Daoy (cell line): ENCODE results near the gene TTC34. TPM values are rescaled to one million over a fixed set of nuclear protein-coding genes. Genes with fewer than 3 reads are reported as not detected.

Experiments
- DNase-seq: peaks from one replicate; pipeline ENCODE4 v3.0.0-alpha.2; 2015; ENCODE audit warnings: low read depth
- total RNA-seq: library from RNA; depleted of rRNA; stranded (reverse); fragments of >200 nt; shearing (Covaris generic); gene quantifications from 2 replicates; pipeline ENCODE4 v1.2.3, GENCODE V29; 2014

The TTC34 gene
- total RNA-seq, 1 experiment from 2014 or later = not detected

DNA sequence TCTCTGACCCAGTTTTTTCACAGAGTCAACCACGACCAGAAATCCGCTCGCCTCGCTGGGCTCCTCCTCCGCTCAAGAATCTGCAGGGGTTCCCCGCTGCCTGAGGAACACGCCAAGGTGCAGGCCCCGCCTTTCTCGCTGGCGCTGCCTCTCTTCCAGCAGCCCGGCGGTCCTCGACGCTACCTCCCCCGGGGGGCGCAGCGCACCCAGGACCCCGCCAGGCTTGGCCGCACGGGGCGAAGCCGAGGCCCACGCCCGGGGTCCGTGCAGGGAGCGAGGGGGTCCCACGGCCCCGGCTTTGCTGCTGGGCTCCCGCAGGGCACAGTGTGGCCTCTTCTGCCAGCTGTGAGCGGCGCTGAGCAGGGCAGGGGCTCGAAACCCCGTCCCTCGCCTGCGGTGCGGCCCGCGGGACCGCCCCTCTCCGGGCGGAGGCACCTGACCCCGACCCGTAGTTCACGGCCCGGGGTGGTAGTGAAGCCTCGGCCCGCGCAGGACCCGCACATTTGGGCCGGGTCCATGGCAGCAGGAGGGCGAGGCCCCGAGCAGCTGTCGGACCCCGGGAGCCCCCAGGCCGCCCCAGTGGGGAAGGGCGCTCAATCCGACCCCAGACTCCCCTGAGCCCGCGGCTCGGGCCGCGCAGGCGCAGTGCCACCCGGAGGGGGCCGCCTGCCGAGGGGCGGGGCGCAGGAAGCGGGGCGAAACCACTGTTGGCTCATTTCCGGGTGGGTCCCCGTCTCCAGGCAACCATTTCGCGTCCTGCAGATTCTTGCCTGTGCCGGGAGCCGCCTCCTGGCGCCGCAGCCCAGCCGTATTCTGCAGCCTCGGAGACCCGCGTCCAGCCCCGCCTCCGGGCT lies 158.7 kb downstream of the TTC34 start:
- DNase-seq = peak; percentile 95

- DNase-seq = no peak
Observed at GRCh38 chr1:2642131-2642559, 159.3 kb downstream of the TTC34 start.

- DNase-seq = no peak
Observed at GRCh38 chr1:2641381-2642130, 159.9 kb downstream of the TTC34 start.

GRCh38 chr1:2640626-2641025 lies 160.9 kb downstream of the TTC34 start:
- DNase-seq = no peak

DNA sequence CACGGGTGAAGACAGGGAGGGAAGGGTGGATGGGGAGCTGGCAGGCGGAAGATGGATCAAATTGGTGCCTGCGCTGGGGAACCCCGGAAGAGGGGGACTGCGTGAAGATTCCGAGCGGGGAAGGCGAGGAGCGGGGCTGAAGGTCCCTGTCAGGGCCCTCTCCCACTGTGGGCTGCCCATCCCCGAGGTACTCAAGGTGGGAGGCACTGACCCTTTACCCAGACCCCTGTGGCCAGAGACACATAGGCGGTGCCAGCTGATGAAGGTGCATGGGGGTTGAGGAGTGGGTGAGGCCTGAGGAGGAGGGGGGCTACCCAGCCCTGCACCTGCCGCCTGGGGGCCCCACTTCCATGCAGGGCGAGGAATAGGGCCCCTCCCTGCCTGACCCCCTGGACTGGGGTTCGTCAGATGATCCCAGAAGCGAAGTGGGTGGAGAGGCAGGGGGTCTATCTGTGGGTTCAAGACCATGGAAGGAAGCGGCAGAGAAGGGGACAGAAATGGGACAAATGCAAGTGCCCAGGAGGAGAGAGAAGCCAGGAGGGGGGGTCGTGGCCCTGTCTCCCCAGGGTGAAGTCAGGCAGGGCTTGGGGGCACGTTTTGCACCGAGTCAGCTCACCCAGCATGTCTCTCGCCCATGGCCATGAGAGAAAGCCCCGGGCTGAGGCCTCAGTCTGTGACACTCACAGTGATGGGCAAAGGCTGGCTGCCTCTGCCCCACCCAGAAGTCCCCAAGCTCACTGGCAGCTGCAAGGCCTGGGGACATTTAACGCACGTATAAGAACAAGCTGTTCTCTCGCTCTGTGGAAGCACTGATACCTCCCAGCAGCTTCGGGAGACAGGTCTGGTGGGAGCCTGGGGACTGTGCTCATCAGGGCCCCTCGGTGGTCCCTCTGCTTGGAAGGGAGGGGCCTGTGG lies 161.6 kb downstream of the TTC34 start:
- DNase-seq = no peak

GRCh38 chr1:2639203-2639602 lies 162.3 kb downstream of the TTC34 start:
- no peak for DNase-seq

DNA sequence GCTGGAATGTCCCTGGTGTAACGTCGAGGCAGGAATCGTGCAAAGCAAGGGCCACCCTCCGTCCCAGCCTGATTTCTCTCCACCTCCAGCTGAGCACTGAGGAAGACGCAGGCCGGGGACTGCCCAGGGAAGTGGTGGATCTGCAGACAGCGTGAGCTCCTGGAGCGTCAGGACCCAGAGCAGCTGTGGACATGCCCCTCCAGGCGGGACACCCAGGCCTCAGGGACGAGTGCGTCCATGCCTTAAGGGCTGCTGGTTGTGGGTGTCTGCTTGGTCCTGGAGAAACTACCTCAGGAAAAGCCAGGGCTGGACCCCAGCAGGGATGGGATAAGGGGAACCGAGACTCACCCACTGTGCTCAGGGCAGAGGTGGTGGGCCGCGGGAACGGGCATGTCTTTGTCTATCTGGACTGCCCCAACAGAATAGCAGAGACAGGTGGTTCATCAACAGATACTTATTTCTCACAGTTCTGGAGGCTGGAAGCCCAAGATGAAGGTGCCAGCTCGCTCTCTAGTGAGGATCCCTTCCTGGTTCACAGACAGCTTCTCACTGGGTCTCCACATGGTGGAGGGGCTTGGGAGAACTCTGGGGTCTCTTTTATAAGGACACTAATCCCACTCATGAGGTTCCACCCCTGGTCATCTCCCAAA lies 162.9 kb downstream of the TTC34 start:
- DNase-seq = no peak

DNA sequence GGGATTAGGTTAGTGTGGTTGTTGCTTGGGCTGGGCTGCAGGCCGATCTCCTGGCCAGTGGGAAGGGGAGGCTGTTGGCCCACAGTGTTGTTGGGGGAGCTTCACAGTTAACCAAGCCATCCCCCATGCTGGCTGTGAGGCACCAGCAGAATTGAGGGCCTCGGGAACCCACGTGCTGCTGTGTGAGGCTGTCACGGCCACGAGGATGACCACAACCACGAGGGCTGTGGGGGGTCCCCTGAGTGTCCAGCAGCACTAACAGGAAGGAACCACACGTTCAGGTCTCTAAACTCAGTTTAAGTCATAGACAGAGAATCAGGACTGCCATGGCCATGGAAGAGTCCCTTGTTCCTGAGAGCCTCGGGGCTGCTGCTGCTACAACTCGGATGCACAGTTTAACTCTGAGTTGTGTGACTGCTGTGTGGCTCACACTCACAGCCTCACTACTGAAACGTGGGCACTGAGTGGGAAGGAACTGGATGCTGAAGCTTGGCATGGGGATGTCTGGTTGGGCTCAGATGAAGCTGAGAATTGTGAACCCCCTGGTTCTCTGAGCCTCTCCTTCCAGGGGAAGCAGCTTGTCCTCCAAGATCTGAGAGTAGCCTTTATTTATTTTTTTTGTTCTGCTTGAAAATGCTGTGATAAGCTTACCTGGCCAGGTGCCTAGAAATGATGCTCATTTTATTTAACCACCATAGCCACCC lies 163.9 kb downstream of the TTC34 start:
- no peak for DNase-seq

DNA sequence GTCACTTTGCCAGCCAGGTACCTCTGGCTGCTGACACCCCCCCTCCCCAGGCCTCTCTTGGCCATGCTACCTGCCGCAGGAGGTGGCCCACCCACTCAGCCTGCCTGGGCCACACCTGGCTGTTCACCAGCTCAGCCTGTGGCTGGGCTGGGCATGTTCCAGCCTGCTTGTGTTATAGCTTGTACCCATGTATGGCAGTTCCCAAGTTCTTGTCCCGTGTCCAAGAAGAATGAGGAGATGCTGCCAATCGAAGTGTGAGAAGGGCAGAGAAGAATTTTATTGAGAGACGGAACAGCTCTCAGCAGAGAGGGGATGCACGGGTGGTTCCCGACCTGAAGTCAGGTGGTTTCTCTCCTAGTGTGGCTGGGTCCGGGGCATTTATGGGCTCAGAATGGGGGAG lies 164.8 kb downstream of the TTC34 start:
- DNase-seq = no peak

DNA sequence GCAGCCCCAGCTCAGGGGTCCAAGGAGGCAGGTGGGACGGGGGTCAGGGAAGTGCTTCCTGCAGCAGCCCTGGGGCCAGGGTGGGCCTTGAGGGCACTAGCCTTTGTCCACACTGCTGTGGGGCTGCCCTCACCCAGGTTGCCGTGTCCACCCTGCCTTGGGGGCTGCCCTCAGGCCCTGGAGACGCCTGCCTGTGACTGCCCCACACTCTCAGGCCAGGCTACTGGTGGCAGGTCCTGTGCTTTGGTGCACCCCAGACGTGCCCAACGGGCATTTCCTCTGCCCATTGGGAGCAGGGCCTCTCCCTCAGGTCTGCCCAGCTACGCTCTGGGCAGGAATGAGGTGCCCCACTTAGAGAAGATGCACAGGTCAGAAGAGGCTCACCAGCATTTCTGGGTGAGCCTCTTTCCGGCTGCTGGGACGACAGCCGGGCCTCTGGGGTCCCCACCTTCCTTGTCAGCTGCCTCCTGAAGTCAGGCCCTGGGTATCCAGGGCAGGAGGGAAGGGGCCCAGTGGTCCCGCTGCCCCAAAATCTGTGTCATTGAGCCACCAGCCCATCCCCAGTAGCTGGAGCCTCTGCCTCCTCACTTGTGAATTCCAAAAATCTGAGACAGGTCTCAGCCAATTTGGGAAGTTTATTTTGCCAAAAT lies 166.0 kb downstream of the TTC34 start:
- DNase-seq = no peak

DNA sequence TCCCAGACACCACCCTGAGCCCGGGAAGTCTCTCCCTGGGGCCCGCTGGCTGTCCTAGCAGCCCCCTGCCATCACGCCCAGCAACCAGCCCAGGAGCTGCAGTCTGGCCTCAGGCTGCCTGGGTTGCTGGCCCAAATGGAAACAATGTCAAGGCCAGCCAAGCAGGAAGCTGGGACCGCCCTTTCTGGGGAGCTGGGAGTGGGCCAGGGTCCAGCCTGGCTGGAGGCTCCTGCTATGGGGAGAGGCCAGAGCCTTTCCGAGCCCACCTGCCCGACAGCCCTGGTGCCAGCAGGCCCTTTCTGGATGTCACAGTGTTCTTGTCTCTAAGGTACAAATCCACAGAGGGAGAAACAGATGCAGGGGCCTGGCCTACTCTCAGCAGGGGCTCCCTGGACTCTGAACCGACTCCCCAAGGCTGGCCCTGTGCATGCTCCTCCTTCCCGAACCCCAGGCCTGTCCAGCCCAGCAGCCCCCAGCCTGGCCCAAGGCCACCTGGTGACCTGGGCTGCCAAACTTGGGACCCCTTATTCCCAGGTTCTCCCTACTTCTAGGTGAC lies 167.5 kb downstream of the TTC34 start:
- no peak for DNase-seq

- DNase-seq = no peak
Observed at GRCh38 chr1:2633366-2633935, 168.0 kb downstream of the TTC34 start.

DNA sequence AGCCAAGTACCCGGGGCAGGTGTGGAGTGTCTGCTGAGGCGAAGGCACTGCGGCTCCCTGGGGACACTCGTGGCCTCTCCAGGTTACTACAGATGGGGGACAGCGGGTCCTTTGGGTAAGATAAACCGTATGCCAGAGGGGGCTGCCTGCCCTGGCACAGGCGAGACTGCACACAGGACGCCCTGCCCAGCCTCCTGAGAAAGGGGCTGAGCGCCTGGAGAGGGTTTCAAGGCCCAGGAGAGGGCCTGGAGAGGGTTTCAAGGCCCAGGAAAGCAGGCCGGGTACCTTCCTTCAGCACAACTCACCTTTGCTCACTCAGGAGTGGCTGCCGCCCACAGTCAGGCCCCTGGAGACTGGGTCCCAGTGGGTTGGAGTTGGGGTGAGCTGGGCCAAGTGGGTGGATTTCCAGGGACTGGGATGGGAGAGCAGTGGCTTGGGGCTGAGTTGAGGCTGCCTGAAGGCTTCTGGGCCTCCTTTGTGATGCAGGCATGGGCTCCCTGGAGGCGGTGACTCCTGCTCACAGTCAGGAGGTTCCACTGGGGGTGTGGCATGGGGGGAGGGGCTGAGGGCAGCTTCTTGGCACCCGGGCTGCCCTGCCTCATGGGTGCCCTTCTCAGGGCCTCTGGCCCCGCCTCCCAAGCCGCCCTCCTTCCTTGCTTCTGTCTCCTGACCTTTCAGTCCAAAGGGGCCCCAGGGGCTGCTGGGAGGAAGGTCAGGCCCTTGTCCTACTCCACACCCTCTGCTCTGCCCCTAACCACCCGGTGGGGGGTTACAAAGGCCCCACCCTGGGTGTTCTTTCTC lies 168.7 kb downstream of the TTC34 start, which contains the start of gene MMEL1:
Gene MMEL1 (minus strand): TSS at position 456 of the 801 bp plus-strand sequence. CDS start 3,532 bp downstream, outside the sequence.
- no peak for DNase-seq

DNA sequence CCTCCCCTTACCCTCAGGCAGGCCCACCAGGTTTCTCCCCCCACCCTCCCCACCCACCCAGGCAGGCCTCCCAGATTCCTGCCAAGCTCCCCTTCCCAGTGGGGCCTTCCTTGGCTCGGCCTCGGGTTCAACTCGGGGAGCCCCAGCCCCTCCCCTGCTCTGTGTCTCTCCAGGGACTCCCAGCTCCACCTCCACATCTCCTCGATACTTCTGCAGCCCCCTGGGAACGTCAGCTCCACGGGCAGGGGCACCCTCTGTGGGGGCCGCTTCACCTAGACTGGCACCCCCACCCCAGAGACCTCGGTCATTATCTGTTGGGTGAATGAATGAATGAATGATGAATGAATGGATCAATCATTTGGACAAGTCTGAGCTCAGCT lies 169.5 kb downstream of the TTC34 start:
- no peak for DNase-seq

DNA sequence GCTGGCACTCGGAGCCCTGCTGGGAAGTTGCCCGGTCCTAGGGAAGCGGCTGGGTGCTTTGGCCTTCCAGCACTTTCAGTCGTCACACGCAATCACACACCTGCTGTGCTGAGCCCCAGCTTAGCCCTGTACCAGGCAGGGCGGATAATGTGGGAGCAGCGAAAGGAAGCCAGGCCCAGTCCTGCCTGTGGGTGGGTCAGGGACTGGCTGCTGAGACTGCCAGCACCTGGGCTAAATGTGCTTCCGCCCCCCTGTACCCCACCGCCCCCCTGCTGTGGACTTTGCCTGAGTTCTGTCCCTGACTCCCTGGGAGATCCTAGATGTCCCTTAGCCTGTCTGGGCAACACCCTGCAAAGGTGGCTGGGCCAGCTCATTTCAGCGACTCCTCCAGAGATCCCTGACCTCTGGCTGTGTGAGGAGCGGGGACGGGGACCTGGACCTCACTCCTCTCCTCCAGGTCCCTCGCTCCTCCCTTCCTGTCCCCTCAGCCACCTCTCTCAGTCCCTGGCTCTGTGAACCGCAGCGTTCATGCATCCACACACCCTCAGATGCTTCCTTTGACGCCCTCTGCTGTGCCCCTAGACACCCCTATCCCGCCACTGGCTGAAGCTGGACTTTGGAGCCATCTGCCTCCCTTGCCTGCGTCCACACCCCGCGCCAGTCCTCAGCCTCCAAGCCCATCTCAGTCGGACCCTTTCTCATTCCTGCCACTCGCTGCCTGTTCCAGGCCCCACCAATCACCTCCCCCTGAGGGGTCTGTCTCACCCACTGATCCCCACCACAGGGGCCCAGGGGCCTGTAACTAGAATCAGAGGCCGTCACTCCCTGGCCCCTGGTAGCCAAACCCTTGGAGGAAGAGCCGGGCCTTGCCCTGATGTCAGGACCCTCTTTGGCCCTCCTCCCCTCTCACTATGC lies 170.1 kb downstream of the TTC34 start:
- no peak for DNase-seq

GRCh38 chr1:2630498-2631135 lies 170.9 kb downstream of the TTC34 start:
- DNase-seq = no peak
